Gastroesophageal sphincter (tissue), 4 donors: ENCODE measurements around the gene NETO2. TPM values are rescaled to one million over a fixed set of nuclear protein-coding genes. Genes with fewer than 3 reads are reported as not detected.

ENCODE experiments used
- ATAC-seq: fragments of 150-250 bp; one replicate; pipeline ENCODE4 v1.9.1; 2016; ENCODE audit warnings: mild to moderate bottlenecking, moderate library complexity
- H3K27ac ChIP-seq, 4 donors: fragments of 200-600 bp; sonication (generic) in 3 of 4; 1 replicate in 3 of 4; 2 replicates in 1 of 4; pipeline ENCODE4 v1.5.1; 2016 to 2019
- H3K27me3 ChIP-seq: fragments of 200-600 bp; sonication (generic); one replicate; pipeline ENCODE4 v1.5.1; 2019
- H3K36me3 ChIP-seq, 2 donors: fragments of 200-600 bp; sonication (generic); one replicate each; pipeline ENCODE4 v1.5.1; 2019; ENCODE audit warnings: control low read depth in 1 of 2
- H3K4me1 ChIP-seq, 3 donors: fragments of 200-600 bp; sonication (generic); 1 replicate in 2 of 3; 2 replicates in 1 of 3; pipeline ENCODE4 v1.5.1; 2016 to 2019; ENCODE audit warnings: control low read depth in 2 of 3
- H3K4me3 ChIP-seq, 2 donors: fragments of 200-600 bp; sonication (generic); one replicate each; pipeline ENCODE4 v1.5.1; 2019; ENCODE audit warnings: mild to moderate bottlenecking in 1 of 2, moderate library complexity in 1 of 2
- H3K9me3 ChIP-seq, 3 donors: fragments of 200-600 bp; sonication (generic); one replicate each; pipeline ENCODE4 v1.5.1; 2017 to 2019; ENCODE audit warnings: control low read depth in 2 of 3
- CTCF ChIP-seq, 4 experiments: fragments of 200-600 bp in 2 of 4; fragments of 450-650 bp in 2 of 4; sonication (generic) in 1 of 4; IDR thresholded peaks; one replicate each; pipeline ENCODE4 v1.5.1; 2017 to 2019; ENCODE audit warnings: antibody characterized with exemption in 4 of 4, mild to moderate bottlenecking in 2 of 4, moderate library complexity in 2 of 4
- EP300 ChIP-seq: sonication (generic); formaldehyde crosslinking; IDR thresholded peaks from one replicate; pipeline ENCODE4 v1.6.1; 2017; ENCODE audit warnings: antibody characterized with exemption, mild to moderate bottlenecking
- POLR2A ChIP-seq, 2 donors: fragments of 450-650 bp; IDR thresholded peaks; one replicate each; pipeline ENCODE4 v1.6.1; 2017; ENCODE audit warnings: antibody characterized with exemption in 2 of 2, mild to moderate bottlenecking in 2 of 2, moderate library complexity in 1 of 2
- POLR2AphosphoS5 ChIP-seq: sonication (generic); formaldehyde crosslinking; IDR thresholded peaks from one replicate; pipeline ENCODE4 v1.6.1; 2017; ENCODE audit warnings: antibody characterized with exemption
- WGBS, 2 donors: methylation state at CpG; one replicate each; pipeline ENCODE4 v1.1.5; 2018; ENCODE audit warnings: low coverage in 1 of 2; 5-methylcytosine and 5-hydroxymethylcytosine counted together
- total RNA-seq, 4 donors: library from RNA; depleted of rRNA; stranded (reverse); fragments of >200 nt; gene quantifications; one replicate each; pipeline ENCODE4 v1.1.0, GENCODE V29; 2016

The NETO2 gene
- total RNA-seq, 4 donors from 2014 or later, result 0.47 to 5.0 (median 1.1) TPM

- TF ChIP-seq POLR2AphosphoS5, result no peak
- no peak for TF ChIP-seq CTCF (IDR thresholded peaks at IDR 0.05)
- no peak for TF ChIP-seq POLR2A (IDR thresholded peaks at IDR 0.05)
- no peak for TF ChIP-seq EP300
- no peaks in the 10 kb centered on the region for H3K27me3 ChIP-seq
- WGBS, 2 donors, result 60 to 97% methylated on average over 1 to 5 of the region's 8 CpGs
Measured at GRCh38 chr16:47043200-47043599, 100.5 kb downstream of the NETO2 start.

GRCh38 chr16:47037746-47038458 lies 105.8 kb downstream of the NETO2 start:
- TF ChIP-seq EP300 (no peak), POLR2AphosphoS5 (peak; percentile 19), POLR2A (IDR thresholded peaks at IDR 0.05) (no peak), CTCF (IDR thresholded peaks at IDR 0.05) (peak; percentile 89 to 98 (median 90))
- H3K36me3 ChIP-seq, result no peaks in the 10 kb centered on the region
- H3K27ac ChIP-seq, result peak overlapping the region in 3 of 4 donors; percentile 50 to 78 (median 59)
- H3K27me3 ChIP-seq, result no peaks in the 10 kb centered on the region
- no peaks in the 10 kb centered on the region for H3K9me3 ChIP-seq
- peak overlapping the region; percentile 53 to 71 for H3K4me3 ChIP-seq
- H3K4me1 ChIP-seq, result peaks cover 0 to 15% (median 0%) of the 10 kb centered on the region in 3 donors
- WGBS, 2 donors, result 0 to 10% methylated on average over 2 to 27 of the region's 67 CpGs
- peak; percentile 95 for ATAC-seq

More at GRCh38 chr16:47043200-47043599, 100.5 kb downstream of the NETO2 start:
- Histone ChIP-seq H3K4me3 (no peak overlapping the region), H3K4me1 (peaks cover 0 to 2% (median 0%) of the 10 kb centered on the region in 3 donors), H3K27ac (no peak overlapping the region), H3K9me3 (no peaks in the 10 kb centered on the region), H3K36me3 (no peaks in the 10 kb centered on the region)
- ATAC-seq, result no peak

GRCh38 chr16:47037396-47037745 lies 106.4 kb downstream of the NETO2 start:
- peak; percentile 63 for ATAC-seq
- H3K9me3 ChIP-seq, result no peaks in the 10 kb centered on the region
- H3K4me3 ChIP-seq, result peak overlapping the region; percentile 53 to 71
- no CpG with 5 or more reads among the region's 24 CpGs for WGBS, 2 donors
- H3K27ac ChIP-seq, result peak overlapping the region in 3 of 4 donors; percentile 50 to 78 (median 59)
- TF ChIP-seq EP300 (no peak), CTCF (IDR thresholded peaks at IDR 0.05) (no peak), POLR2AphosphoS5 (no peak), POLR2A (IDR thresholded peaks at IDR 0.05) (no peak)
- H3K27me3 ChIP-seq, result no peaks in the 10 kb centered on the region
- H3K4me1 ChIP-seq, result peaks cover 0 to 15% (median 0%) of the 10 kb centered on the region in 3 donors
- no peaks in the 10 kb centered on the region for H3K36me3 ChIP-seq

- Histone ChIP-seq H3K4me1 (peaks cover 0 to 15% (median 0%) of the 10 kb centered on the region in 3 donors), H3K27me3 (no peaks in the 10 kb centered on the region), H3K27ac (no peak overlapping the region), H3K4me3 (no peak overlapping the region), H3K9me3 (no peaks in the 10 kb centered on the region), H3K36me3 (no peaks in the 10 kb centered on the region)
- TF ChIP-seq POLR2A (IDR thresholded peaks at IDR 0.05) (no peak), POLR2AphosphoS5 (no peak), EP300 (no peak), CTCF (IDR thresholded peaks at IDR 0.05) (no peak)
- WGBS, 2 donors, result 74 to 88% methylated on average over 3 to 4 of the region's 5 CpGs
- ATAC-seq, result no peak
Measured at GRCh38 chr16:47036201-47036600, 107.5 kb downstream of the NETO2 start.

- Histone ChIP-seq H3K27ac (no peak overlapping the region), H3K4me1 (peaks cover 0 to 15% (median 0%) of the 10 kb centered on the region in 3 donors), H3K27me3 (no peaks in the 10 kb centered on the region), H3K36me3 (no peaks in the 10 kb centered on the region), H3K9me3 (no peaks in the 10 kb centered on the region), H3K4me3 (no peak overlapping the region)
- 57 to 88% methylated on average over 1 to 7 of the region's 8 CpGs for WGBS, 2 donors
- no peak for TF ChIP-seq EP300
- TF ChIP-seq CTCF (IDR thresholded peaks at IDR 0.05), result no peak
- TF ChIP-seq POLR2AphosphoS5, result no peak
- ATAC-seq, result no peak
Measured at GRCh38 chr16:47035436-47035835, 108.3 kb downstream of the NETO2 start.
